ENCODE results near the gene NHSL2. TPM values are rescaled to one million over a fixed set of nuclear protein-coding genes. Genes with fewer than 3 reads are reported as not detected.
"Not testable (repeated sequence)": the region's sequence is repeated elsewhere in the genome, so short reads cannot be mapped to it uniquely, and the experiment has no call there.

NHSL2 gene
- 1 to 10 TPM; 5.5 to 9.3 TPM for total RNA-seq

- Histone ChIP-seq H3K27me3 (peaks cover 0 to 10% of the 10 kb centered on the region in 2 donors), H3K4me1 (no peaks in the 10 kb centered on the region), H3K4me3 (peak within 1 kb of the TSS; percentile 33 to 49), H3K36me3 (no peaks in the 10 kb centered on the region), H3K9me3 (no peaks in the 10 kb centered on the region), H3K27ac (peak within 1 kb of the TSS; percentile 53 to 58)
- no peak for DNase-seq (ENCODE audit: low spot score)
- no peak for TF ChIP-seq CTCF (IDR thresholded peaks at IDR 0.05)
Observed at GRCh38 chrX:71910643-71910985, at the start of gene NHSL2. TSS of gene NHSL2 (plus strand) at chrX:71910845.

GRCh38 chrX:71867680-71868079 lies 43.0 kb upstream of the NHSL2 start:
- Histone ChIP-seq H3K27me3 (no peaks in the 10 kb centered on the region), H3K4me1 (no peaks in the 10 kb centered on the region), H3K4me3 (no peak overlapping the region), H3K36me3 (no peaks in the 10 kb centered on the region), H3K27ac (no peak overlapping the region), H3K9me3 (no peaks in the 10 kb centered on the region)
- no peak for TF ChIP-seq CTCF (IDR thresholded peaks at IDR 0.05)
- DNase-seq (ENCODE audit: low spot score) = no peak

- H3K9me3 ChIP-seq; H3K4me1 ChIP-seq; H3K27ac ChIP-seq; H3K4me3 ChIP-seq; DNase-seq (ENCODE audit: low spot score); H3K36me3 ChIP-seq; H3K27me3 ChIP-seq: not testable (repeated sequence)
Observed at GRCh38 chrX:71869566-71869965, 41.1 kb upstream of the NHSL2 start.

GRCh38 chrX:71870208-71871098 lies 40.2 kb upstream of the NHSL2 start:
- H3K4me3 ChIP-seq = no peak overlapping the region
- TF ChIP-seq CTCF (IDR thresholded peaks at IDR 0.05) = peak in 1 of 2 donors; percentile 6
- no peak overlapping the region for H3K27ac ChIP-seq
- no peaks in the 10 kb centered on the region for H3K9me3 ChIP-seq
- no peaks in the 10 kb centered on the region for H3K4me1 ChIP-seq
- no peaks in the 10 kb centered on the region for H3K36me3 ChIP-seq
- DNase-seq (ENCODE audit: low spot score) = no peak
- no peaks in the 10 kb centered on the region for H3K27me3 ChIP-seq

- no peak for DNase-seq (ENCODE audit: low spot score)
- H3K27me3 ChIP-seq = no peaks in the 10 kb centered on the region
- no peaks in the 10 kb centered on the region for H3K4me1 ChIP-seq
- no peaks in the 10 kb centered on the region for H3K36me3 ChIP-seq
- no peak for TF ChIP-seq CTCF (IDR thresholded peaks at IDR 0.05)
- H3K9me3 ChIP-seq = no peaks in the 10 kb centered on the region
- H3K27ac ChIP-seq = no peak overlapping the region
- no peak overlapping the region for H3K4me3 ChIP-seq
Observed at GRCh38 chrX:71871367-71871766, 39.3 kb upstream of the NHSL2 start.

- Histone ChIP-seq H3K4me3 (no peak overlapping the region), H3K36me3 (no peaks in the 10 kb centered on the region), H3K9me3 (no peaks in the 10 kb centered on the region), H3K27me3 (no peaks in the 10 kb centered on the region), H3K4me1 (no peaks in the 10 kb centered on the region), H3K27ac (no peak overlapping the region)
- DNase-seq (ENCODE audit: low spot score) = no peak
- TF ChIP-seq CTCF (IDR thresholded peaks at IDR 0.05) = no peak
Observed at GRCh38 chrX:71872542-71873458, 37.8 kb upstream of the NHSL2 start.
